ENCODE measurements around the gene PDE4C. TPM values are rescaled to one million over a fixed set of nuclear protein-coding genes. Genes with fewer than 3 reads are reported as not detected.

Gene PDE4C
- polyA plus RNA-seq, 1 donor from 2014 or later, result 1.6 TPM

- Histone ChIP-seq H3K27me3 (ENCODE audit: insufficient read depth, low read depth, low read length) (no peaks in the 10 kb centered on the region), H3K9ac (ENCODE audit: low read length) (no peak overlapping the region), H3K4me2 (ENCODE audit: low read length) (no peak overlapping the region), H4K20me1 (ENCODE audit: insufficient read depth) (no peaks in the 10 kb centered on the region), H3K4me3 (ENCODE audit: low read length) (no peak overlapping the region), H3F3A (ENCODE audit: insufficient read depth, low read length, poor library complexity, severe bottlenecking) (no peaks in the 10 kb centered on the region), H3K27ac (ENCODE audit: low read length) (no peak overlapping the region), H2AFZ (ENCODE audit: low read depth, low read length) (no peak overlapping the region), H3K9me2 (ENCODE audit: insufficient read depth, low read length) (no peaks in the 10 kb centered on the region), H3K36me3 (ENCODE audit: insufficient read depth, low read length) (no peaks in the 10 kb centered on the region), H3K9me3 (ENCODE audit: low read length) (no peaks in the 10 kb centered on the region), H3K79me2 (replicated peaks; ENCODE audit: insufficient read depth, low read length) (no peaks in the 10 kb centered on the region)
- TF ChIP-seq SMC3 (conservative IDR thresholded peaks at IDR 0.05; ENCODE audit: poor library complexity), result no peak
These were observed 39.3 kb upstream of the PDE4C start for GRCh38 chr19:18265582-18265981.

GRCh38 chr19:18264971-18265540 lies 38.8 kb upstream of the PDE4C start:
- no peaks in the 10 kb centered on the region for H3K9me3 ChIP-seq (ENCODE audit: low read length)
- no peaks in the 10 kb centered on the region for H3K36me3 ChIP-seq (ENCODE audit: insufficient read depth, low read length)
- TF ChIP-seq MXI1 (conservative IDR thresholded peaks at IDR 0.05; ENCODE audit: poor library complexity, severe bottlenecking), result no peak
- peak; percentile 9 for TF ChIP-seq POLR2AphosphoS5 (IDR thresholded peaks at IDR 0.05)
- no peak overlapping the region for H3K4me3 ChIP-seq (ENCODE audit: low read length)
- H2AFZ ChIP-seq (ENCODE audit: low read depth, low read length), result no peak overlapping the region
- no peaks in the 10 kb centered on the region for H3K27me3 ChIP-seq (ENCODE audit: insufficient read depth, low read depth, low read length)
- no peaks in the 10 kb centered on the region for H4K20me1 ChIP-seq (ENCODE audit: insufficient read depth)
- H3K79me2 ChIP-seq (replicated peaks; ENCODE audit: insufficient read depth, low read length), result no peaks in the 10 kb centered on the region
- no peaks in the 10 kb centered on the region for H3K9me2 ChIP-seq (ENCODE audit: insufficient read depth, low read length)
- no peak overlapping the region for H3K27ac ChIP-seq (ENCODE audit: low read length)
- no peak overlapping the region for H3K9ac ChIP-seq (ENCODE audit: low read length)
- no peak overlapping the region for H3K4me2 ChIP-seq (ENCODE audit: low read length)
- no peaks in the 10 kb centered on the region for H3F3A ChIP-seq (ENCODE audit: insufficient read depth, low read length, poor library complexity, severe bottlenecking)

- no peaks in the 10 kb centered on the region for H3K9me2 ChIP-seq (ENCODE audit: insufficient read depth, low read length)
- no peaks in the 10 kb centered on the region for H3K27me3 ChIP-seq (ENCODE audit: insufficient read depth, low read depth, low read length)
- no peaks in the 10 kb centered on the region for H3F3A ChIP-seq (ENCODE audit: insufficient read depth, low read length, poor library complexity, severe bottlenecking)
- no peak overlapping the region for H3K9ac ChIP-seq (ENCODE audit: low read length)
- no peak overlapping the region for H2AFZ ChIP-seq (ENCODE audit: low read depth, low read length)
- no peaks in the 10 kb centered on the region for H4K20me1 ChIP-seq (ENCODE audit: insufficient read depth)
- H3K79me2 ChIP-seq (replicated peaks; ENCODE audit: insufficient read depth, low read length), result no peaks in the 10 kb centered on the region
- TF ChIP-seq RAD21 (conservative IDR thresholded peaks at IDR 0.05) (no peak), REST (IDR thresholded peaks at IDR 0.05; ENCODE audit: borderline replicate concordance) (no peak), SMC3 (conservative IDR thresholded peaks at IDR 0.05; ENCODE audit: poor library complexity) (no peak), EZH2 (IDR thresholded peaks at IDR 0.05; ENCODE audit: borderline replicate concordance, insufficient read depth, low read length, poor library complexity, severe bottlenecking) (no peak), CTCF (IDR thresholded peaks at IDR 0.05; ENCODE audit: poor library complexity, severe bottlenecking) (no peak), TAF1 (IDR thresholded peaks at IDR 0.05; ENCODE audit: low read depth) (no peak), MXI1 (conservative IDR thresholded peaks at IDR 0.05; ENCODE audit: poor library complexity, severe bottlenecking) (no peak), POLR2AphosphoS5 (IDR thresholded peaks at IDR 0.05) (no peak), EP300 (conservative IDR thresholded peaks at IDR 0.05; ENCODE audit: poor library complexity, severe bottlenecking) (no peak)
- H3K27ac ChIP-seq (ENCODE audit: low read length), result no peak overlapping the region
- H3K4me3 ChIP-seq (ENCODE audit: low read length), result no peak overlapping the region
- H3K36me3 ChIP-seq (ENCODE audit: insufficient read depth, low read length), result no peaks in the 10 kb centered on the region
- no peak overlapping the region for H3K4me2 ChIP-seq (ENCODE audit: low read length)
- H3K9me3 ChIP-seq (ENCODE audit: low read length), result no peaks in the 10 kb centered on the region
These were observed 38.1 kb upstream of the PDE4C start for GRCh38 chr19:18264137-18264854.

Data from neural cell (in vitro differentiated cells).